IPS-NIHi11 (cell line): ENCODE results near the gene IQCC.

Experiments
- DNase-seq: peaks from one replicate; pipeline ENCODE4 v3.0.0; 2012; ENCODE audit warnings: mixed read lengths, low spot score

The IQCC gene

GRCh38 chr1:32195972-32196823, 9.3 kb upstream of the IQCC start:
- no peak for DNase-seq

- no peak for DNase-seq
Measured at GRCh38 chr1:32197074-32197473, 8.4 kb upstream of the IQCC start.

GRCh38 chr1:32197837-32198236, 7.6 kb upstream of the IQCC start:
- DNase-seq: no peak

GRCh38 chr1:32198237-32199042, 7.0 kb upstream of the IQCC start:
- no peak for DNase-seq

- no peak for DNase-seq
Measured at GRCh38 chr1:32199043-32199716, 6.3 kb upstream of the IQCC start.

- peak; percentile 31 for DNase-seq
Measured at GRCh38 chr1:32199717-32200072, 5.8 kb upstream of the IQCC start.

- DNase-seq: peak; percentile 86
Measured at GRCh38 chr1:32200226-32201010, 5.1 kb upstream of the IQCC start, which contains the start of gene CCDC28B. Gene CCDC28B (plus strand): TSS chr1:32200595. CDS start chr1:32201936, 1,341 bp downstream.

GRCh38 chr1:32201011-32201855, 4.2 kb upstream of the IQCC start:
- DNase-seq: peak; percentile 70

GRCh38 chr1:32204943-32205361, 519 bp upstream of the IQCC start:
- DNase-seq: no peak

GRCh38 chr1:32208469-32208868, 3.0 kb downstream of the IQCC start:
- DNase-seq: no peak

GRCh38 chr1:32208891-32209328, 3.4 kb downstream of the IQCC start, which contains the start of gene DCDC2B:
Gene DCDC2B (plus strand): TSS chr1:32209089. CDS start chr1:32209094, 5 bp downstream.
- peak; percentile 33 for DNase-seq

GRCh38 chr1:32215629-32216480, 10.4 kb downstream of the IQCC start:
- DNase-seq: peak; percentile 81

GRCh38 chr1:32216566-32216965, 11.1 kb downstream of the IQCC start:
- no peak for DNase-seq

GRCh38 chr1:32219022-32219421, 13.6 kb downstream of the IQCC start:
- DNase-seq: no peak

GRCh38 chr1:32220746-32221580, 15.5 kb downstream of the IQCC start:
- no peak for DNase-seq

- no peak for DNase-seq
Measured at GRCh38 chr1:32221581-32221979, 16.1 kb downstream of the IQCC start.

GRCh38 chr1:32221980-32222755, 16.7 kb downstream of the IQCC start, which contains the start of the genes EIF3I and TMEM234:
Gene EIF3I (plus strand): TSS chr1:32222407. CDS start chr1:32222442, 35 bp downstream.
Gene TMEM234 (minus strand): TSS chr1:32222353. CDS start chr1:32222322, 31 bp downstream.
- peak; percentile 95 for DNase-seq

- no peak for DNase-seq
Measured at GRCh38 chr1:32223683-32224082, 18.2 kb downstream of the IQCC start.
